EH (cell line): ENCODE measurements around the gene ADCY5.

Experiments
- DNase-seq: peaks from one replicate; pipeline ENCODE4 v3.0.0-alpha.2; 2015; ENCODE audit warnings: low read depth

The ADCY5 gene

DNA sequence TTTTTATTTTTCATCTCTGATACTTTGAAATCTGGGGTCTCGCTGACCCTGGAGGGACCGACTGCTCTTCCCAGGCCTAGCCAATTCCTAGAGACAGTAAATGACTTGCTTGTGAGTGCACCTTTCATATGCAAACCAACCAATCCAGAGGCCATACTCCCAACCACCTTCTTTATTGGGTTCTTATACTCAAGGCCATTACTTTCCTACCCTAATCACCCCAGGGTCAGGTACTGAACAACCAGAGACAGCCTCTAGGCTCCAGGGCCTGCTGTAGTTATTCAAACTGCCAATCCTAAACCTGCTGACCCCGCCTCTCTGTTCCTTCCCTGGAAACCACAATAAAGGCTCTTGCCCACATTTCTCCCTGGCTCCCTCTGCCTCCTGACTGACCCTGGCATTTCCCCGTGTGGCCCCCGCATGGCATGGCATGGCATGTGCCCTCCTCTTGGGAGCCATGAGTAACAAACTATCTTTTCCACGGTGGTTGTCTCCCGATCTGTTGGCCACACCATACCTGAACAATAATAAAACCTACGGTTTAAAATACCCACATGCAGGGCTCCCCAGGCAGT is 42.9 kb downstream of the ADCY5 start:
- DNase-seq = no peak

GRCh38 chr3:123405021-123405420 is 43.9 kb downstream of the ADCY5 start:
- DNase-seq = no peak

GRCh38 chr3:123404391-123404790 is 44.5 kb downstream of the ADCY5 start:
- no peak for DNase-seq

DNA sequence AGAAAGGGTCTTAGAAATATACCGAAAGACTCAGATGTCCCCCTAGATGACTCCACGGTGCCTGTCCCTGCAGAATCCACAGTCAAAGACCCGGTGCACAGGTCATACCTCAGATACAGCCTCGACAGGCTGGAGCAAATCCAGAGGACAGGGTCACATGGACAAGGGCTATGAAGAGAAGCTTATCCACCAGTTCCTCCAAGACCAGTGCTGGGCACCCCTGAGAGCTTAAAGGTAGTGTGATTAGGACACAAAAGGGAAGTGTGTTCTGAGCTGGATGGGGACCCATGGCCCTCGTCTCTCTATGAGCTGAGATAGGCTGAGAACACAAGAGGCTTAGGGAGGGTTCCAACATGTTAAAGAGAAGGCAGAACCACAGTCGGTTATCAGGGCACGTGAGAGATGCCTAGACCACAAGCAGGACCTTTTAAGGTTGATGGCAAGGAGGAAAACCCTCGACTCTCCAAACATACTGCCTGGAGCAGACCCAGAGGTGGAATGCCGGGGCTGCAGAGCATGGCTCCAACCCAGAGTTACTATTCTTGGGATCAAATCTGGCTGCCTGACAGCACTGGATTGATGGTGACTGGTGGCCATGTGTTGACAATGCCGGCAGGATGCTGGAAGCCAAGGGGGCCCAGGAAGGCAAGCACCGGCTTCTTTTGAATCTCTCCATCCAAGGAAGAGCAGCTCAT is 46.9 kb downstream of the ADCY5 start:
- DNase-seq = no peak

GRCh38 chr3:123400169-123400568 is 48.7 kb downstream of the ADCY5 start:
- no peak for DNase-seq

DNA sequence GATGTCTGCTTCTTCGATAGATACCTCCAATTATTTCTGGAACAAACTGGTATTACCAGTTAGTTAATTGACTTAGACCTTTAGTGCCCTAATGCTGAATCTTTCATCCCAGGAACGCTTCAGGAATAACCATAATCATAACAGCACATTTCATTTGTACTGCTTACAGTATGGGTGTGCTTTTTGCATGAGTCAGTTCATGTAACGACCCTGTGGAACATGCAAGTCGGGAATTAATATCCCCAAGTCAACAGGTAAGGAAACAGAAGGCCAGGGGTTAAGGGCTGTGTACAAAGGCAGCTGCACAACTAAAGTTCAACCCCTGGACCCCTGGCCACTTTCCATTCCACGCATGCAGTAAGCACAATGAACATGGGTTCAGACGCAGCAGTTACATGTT is 49.2 kb downstream of the ADCY5 start:
- no peak for DNase-seq

GRCh38 chr3:123397921-123398785 is 50.7 kb downstream of the ADCY5 start:
- DNase-seq = peak; percentile 23

GRCh38 chr3:123397050-123397590 is 51.8 kb downstream of the ADCY5 start:
- DNase-seq = no peak

DNA sequence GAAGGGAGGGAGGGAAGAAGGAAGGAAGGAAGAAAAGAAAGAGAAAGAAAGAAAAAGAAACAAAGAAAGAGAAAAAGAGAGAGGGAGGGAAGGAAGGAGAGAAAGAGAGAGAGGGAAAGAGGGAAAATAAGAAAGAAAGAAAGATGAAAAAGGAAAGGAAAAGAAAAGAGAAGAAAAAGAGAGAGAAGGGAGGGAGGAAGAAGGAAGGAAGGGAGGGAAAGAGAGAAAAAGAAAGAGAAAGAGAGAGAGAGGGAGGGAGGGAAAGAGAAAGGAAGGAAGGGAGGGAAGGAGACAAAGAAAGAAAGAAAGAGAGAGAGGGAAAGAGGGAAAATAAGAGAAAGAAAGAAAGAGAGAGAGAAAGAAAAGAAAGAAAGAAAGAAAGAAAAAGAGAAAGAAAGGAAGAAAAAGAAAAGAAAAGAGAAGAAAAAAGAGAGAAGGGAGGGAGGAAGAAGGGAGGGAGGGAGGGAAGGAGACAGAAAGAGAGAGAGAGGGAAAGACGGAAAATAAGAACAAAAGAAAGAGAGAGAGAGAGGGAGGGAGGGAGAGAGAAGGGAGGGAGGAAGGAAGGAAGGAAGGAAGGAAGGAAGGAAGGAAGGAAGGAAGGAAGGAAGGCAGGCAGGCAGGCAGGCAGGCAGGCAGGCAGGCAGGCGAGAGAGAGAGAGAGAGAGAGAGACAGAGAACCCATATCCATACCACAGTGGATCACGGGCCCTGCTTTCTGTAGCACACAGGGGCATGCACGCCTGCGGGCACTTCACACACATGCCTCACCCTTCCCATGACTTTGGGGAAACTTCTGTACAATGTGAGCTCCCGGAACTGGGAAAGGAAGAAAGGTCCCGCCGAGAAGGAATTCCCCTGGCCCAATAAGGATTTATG is 52.5 kb downstream of the ADCY5 start:
- peak; percentile 20 for DNase-seq

DNA sequence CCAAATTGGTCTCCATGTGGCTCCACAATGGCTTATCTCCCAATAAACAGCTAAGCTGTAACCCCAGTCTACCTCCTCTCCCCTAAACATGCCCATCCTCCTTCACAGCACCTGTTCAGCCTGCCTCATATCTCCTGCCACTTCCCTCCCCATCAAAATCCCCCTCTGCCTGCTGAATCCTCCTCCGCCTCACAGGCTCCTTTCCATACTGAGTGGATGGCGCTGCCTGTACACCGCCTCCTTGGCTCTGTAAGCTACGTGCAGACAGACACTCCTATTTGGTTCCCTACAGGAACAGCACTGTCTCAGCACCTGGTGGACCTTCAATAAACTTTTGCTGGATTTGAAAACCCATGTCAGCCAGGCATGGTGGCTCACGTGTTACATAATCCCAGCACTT is 53.7 kb downstream of the ADCY5 start:
- DNase-seq = no peak

DNA sequence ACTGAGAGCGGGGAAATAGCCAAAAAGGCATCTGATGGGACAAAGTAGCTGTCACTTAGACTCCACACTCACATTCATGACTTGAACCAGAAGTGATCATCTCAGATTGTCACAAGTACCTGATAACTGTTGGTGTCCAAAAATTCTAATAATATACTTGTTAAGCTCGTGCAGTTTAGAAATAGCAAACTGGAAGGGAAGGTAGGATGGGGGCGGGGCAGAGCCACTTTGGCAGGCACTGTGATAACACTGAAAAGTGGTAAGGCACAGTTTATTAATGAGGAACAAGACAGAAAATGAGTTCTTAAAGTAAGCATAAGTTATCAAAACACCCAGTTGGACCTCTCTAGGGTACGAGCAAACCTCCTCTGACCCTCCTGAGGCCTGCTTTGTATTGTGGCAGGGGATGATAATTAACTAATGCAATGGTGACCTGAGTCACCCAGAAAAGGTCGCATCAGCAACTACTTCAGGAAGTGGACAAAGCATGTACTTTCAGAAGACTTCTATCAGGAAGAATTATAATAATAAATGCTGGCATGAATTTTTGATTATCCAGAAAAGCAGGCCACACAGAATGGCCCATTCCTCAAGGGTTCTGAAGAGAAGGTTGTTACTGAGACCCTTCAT is 54.4 kb downstream of the ADCY5 start:
- DNase-seq = no peak

DNA sequence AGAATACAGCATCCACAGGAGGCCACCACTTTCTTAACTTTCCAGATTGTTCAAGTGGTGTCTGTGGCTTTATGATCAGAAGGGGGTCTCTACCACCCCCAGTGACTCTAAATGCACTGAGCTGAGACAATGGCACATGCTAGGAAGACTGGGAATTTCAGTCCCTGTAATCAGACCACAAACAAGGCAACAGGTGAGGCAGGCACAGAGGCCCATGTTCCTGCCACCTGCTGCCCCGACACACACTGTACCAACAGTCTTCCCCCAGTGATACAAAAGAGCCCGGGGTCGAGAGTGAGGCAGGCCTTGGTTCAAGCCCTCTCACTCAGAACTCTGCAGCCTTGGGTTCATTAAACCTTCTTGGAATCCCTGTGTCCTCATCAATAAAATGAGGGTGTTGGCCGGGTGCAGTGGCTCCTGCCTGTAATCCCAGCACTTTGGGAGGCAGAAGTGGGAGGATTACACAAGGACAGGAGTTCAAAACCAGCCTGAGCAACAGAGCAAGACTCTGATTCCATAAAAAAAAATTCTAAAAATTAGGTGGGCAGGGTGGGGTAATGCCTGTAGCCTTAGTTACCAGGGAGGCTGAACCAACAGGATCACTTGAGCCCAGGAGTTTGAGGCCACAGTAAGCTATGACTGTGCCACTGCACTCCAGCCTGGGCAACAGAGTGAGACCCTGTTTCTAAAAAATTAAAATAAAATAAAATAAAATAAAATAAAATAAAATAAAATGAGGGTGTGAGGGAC is 55.8 kb downstream of the ADCY5 start:
- peak; percentile 46 for DNase-seq

GRCh38 chr3:123392368-123392767 is 56.5 kb downstream of the ADCY5 start:
- DNase-seq = no peak

GRCh38 chr3:123390865-123391600 is 57.9 kb downstream of the ADCY5 start:
- peak; percentile 61 for DNase-seq

DNA sequence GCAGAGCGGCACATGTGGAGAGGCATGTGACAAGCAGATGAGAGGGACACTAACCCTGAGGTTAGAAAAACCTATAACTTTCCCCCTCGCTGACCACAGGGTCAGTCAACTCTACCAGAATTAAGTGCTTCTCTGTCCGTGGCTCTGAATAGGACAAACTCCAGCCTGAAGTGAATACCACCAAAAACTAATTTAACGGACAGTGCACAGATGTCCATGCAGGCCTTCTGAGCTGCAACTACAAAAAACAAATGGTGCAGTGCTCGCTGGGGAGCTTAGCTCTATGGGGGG is 59.3 kb downstream of the ADCY5 start:
- no peak for DNase-seq

GRCh38 chr3:123388811-123389627 is 59.9 kb downstream of the ADCY5 start:
- peak; percentile 32 for DNase-seq

DNA sequence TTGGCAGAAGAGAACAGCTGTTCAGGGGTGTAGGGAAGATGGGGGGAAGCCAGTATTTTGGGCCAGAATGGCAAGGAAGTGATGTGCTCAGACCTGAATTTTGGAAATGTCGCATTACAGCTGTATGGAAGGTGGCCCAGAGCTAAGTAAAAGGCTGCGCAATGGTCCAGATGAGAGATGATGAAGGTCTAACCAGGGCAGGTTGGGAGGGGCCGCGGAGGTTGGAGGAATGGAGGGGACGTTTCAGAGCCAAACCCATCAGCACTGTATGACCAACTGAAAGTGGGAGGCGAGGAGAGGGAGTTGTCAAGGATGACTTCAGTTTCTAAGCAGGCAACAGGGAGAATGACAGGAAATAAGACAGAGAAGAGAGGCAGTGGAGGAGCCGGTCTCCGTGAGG is 60.8 kb downstream of the ADCY5 start:
- DNase-seq = no peak

DNA sequence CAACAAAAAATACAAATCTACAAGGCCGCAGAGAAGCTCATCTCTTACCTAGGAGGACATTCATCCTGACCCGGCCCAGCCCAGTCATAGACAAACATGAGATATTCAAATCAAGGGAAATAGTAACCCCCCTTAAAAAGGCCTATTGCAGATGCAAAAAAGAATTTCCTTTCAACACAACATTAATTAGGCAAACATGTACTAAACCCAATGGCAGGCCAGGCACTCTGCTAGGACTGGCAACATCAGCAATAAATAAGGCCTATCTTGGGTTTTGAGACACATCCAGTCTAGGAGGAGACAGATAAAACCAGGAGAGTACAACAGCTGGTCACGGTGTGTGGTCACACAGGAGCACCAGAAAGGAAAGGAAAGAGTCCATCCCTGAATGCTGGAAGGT is 61.4 kb downstream of the ADCY5 start:
- no peak for DNase-seq

- DNase-seq = no peak
These were observed 62.3 kb downstream of the ADCY5 start for GRCh38 chr3:123386477-123387040.
